Measurements from ENCODE around the gene MBLAC2.

MBLAC2 gene

DNA sequence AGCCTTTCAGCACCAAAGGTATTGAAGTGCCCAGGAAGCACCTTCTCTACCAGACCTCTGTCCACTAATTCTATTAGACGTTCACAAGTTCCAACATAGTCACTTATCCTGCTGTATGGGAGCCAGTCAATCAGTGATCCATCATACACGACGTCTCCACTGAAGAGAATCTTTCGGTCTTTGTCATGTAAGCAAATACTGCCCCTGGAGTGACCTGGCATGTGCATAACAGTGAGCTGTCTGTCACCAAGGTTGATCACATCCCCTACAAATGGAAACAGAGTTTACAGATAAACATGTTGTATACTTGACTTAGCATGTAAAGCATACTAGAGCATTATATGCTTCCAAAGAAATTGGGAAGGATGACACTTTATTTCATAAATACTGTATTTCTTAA is 13.3 kb downstream of the MBLAC2 start:
- DNase-seq (ENCODE audit: low read depth in 2 of 2): no peak

DNA sequence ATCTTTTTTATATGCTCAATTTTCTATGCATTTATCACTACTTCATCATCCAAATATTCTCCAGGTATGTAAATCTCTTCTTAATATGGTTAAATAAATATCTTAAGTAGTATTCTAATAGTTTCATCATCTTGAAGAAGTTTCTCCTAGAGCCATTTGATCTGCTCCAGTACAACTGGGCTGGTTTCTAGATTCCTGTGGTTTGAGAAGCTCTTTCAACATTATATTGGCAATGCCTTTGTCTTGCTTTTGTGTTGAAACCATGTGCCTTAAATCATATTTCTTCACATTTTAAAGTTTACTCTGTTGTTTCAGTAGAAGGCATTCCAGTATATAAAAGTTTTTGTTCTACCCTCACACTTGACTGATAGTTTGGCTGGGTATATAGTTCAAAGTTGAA is 27.6 kb downstream of the MBLAC2 start:
- no peak for DNase-seq (ENCODE audit: low read depth in 2 of 2)

DNA sequence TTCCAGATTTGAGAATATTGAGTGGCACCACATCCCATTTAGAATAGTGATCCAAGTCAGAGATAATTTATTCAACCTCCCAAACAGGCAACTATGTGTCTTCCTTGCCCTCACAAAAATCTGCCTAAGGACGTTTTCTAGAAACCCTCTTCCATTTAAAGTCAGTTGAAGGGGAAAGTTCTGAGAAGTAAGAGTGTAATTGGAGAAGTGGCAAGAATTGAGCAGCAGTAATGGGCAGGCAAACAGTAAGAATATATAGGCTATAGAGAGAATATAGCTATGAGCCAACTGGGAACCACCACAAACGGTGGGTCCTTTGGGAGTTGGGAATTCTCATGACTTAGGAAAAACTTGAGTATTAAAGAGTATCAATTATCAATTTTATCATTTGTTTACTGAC is 33.9 kb downstream of the MBLAC2 start:
- no peak for DNase-seq (ENCODE audit: low read depth in 2 of 2)

DNA sequence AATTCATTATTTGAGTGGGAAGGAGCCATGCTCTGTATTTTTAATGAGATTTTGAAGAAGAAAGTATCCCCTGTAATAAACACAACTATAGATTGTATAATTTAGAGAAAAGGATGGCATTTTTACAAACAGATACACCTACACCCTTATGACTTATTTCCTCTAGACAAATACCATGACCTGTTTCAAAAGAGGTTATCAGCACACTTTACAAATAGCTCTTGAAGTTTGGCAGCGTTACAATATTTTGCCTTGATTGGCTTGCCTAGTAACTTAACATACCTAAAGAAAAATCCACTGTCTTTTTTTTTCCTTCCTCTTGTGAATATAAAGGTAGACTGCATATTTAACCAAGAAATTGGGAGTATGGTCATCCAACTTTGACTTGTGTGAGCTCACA is 36.5 kb downstream of the MBLAC2 start:
- no peak for DNase-seq (ENCODE audit: low read depth in 2 of 2)

DNA sequence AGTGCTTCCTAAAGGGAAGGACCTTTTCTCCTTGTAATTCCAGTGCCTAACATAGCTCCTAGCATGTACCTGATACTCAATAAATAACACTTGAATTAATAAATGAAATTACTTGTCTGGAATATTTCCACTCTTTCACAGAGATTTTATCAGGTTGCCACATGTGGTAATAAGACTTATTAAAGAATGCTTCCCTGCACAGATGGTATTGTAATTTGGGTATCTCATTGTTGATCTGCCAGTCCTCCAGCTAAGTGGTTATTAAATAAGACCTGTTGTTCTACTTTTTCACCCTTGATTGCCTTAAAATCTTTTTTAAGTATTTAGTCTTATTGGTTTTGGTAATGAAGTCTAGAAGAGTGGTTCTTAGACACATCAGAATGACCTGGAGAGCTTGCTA is 36.9 kb downstream of the MBLAC2 start:
- DNase-seq (ENCODE audit: low read depth in 2 of 2): no peak

DNA sequence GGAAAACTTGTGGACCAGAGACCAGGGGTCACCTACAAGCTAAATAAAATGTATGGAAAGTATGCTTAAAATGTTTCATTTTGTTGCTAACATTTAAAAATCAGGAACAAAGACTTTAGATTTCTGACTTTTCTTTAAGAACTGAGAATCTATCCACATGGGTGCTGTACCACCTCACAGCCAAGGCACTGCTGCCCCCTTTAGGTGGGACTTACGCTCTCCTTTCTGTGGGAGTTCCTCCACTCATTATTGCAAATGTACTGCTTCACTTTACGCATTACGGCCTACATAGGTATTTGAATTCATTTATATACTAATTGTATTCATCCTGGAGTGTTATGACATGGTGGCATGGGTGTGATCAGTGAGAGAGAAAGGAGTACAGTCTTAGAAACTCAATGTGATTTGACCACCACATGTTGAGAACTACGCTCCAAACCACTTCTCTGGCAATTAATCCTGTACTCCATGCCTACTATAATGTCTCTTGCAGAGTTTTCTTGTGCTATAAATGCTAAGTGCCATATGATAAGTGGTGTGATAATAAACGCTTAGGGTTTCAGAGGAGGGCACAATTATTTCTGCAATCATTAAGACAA is 40.4 kb downstream of the MBLAC2 start:
- DNase-seq (ENCODE audit: low read depth in 2 of 2): peak in 1 of 2 donors; percentile 9

DNA sequence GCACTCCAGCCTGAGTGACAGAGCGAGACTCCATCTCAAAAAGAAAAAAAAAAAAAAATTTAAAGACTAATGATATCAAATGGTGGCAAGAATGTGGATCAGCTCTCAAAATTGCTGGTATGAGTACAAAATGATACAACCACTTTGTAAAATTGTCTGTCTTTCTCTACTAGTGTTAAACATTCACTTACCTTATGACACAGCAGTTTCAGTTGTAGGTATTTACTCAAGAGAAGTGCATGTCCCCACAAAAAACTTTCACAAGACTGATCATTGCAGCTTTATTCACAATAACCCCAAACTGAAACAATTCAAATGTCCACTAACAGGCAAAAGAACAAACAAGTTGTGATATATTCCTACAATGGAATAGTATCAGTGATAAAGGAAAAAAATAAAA is 50.3 kb downstream of the MBLAC2 start:
- no peak for DNase-seq (ENCODE audit: low read depth in 2 of 2)

DNA sequence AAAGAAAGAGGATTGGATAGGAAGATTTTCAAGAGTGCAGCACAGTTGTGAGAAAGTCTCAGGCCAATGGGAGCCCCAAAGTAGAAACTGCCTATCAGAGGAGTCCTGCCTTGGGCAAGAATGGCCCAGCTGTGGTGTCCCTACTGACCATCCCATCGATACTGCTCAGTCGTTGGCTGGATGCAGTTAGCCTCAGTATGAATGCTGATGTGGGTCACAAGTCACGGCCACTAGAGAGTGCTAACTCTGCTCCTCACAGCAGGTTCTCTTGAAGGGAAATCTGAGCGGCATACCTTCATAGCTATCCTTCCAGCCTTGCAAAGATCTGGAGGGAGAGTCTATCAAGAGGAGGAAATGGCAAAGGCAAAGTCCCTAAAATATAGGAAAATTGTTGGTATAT is 53.4 kb downstream of the MBLAC2 start:
- DNase-seq (ENCODE audit: low read depth in 2 of 2): no peak

DNA sequence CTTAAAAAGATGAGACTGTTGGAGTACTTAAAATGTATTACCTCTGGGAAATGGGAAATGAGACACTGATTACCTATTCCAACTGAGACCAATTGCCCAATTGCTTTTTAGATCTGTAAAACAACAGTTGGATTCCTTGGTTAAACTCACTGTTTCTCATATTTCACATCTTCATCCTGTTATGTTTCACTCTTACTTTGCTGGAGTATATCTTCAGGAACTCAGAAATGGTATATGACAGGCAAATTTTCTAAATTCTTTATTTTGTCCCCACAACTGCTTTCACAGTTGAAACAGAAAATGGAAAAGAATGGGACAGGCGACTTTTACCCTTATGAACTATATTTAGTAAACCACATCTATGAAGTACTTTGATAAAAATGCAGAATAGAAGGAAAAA is 56.4 kb downstream of the MBLAC2 start:
- no peak for DNase-seq (ENCODE audit: low read depth in 2 of 2)

DNA sequence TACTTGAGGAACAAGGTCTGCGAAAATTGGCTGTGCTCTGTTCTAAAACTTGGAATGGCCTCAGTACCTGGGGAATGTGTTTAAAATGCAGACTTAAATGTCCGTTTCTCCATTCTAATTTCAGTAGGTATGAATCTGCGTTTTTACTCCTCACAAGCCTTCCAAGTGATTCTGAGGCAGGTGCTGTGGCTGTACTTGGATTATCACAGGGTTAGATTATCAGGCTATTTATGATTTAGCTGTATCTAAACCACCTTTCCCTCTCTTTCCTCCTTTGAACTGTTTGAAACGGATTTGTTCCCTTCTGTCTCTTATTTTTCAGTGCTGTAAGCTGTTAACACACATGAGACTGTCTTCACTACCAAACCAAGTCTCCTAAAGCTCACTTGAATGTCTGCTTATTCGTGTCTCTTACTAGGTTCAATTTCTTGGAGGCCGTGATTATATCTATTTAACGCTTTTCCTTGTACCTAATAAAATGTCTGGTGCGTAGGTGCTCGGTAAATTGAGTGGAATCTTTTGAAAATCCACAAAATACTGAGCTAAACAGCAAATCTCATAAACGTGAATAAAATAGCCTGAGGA is 64.3 kb downstream of the MBLAC2 start:
- no peak for DNase-seq (ENCODE audit: low read depth in 2 of 2)

DNA sequence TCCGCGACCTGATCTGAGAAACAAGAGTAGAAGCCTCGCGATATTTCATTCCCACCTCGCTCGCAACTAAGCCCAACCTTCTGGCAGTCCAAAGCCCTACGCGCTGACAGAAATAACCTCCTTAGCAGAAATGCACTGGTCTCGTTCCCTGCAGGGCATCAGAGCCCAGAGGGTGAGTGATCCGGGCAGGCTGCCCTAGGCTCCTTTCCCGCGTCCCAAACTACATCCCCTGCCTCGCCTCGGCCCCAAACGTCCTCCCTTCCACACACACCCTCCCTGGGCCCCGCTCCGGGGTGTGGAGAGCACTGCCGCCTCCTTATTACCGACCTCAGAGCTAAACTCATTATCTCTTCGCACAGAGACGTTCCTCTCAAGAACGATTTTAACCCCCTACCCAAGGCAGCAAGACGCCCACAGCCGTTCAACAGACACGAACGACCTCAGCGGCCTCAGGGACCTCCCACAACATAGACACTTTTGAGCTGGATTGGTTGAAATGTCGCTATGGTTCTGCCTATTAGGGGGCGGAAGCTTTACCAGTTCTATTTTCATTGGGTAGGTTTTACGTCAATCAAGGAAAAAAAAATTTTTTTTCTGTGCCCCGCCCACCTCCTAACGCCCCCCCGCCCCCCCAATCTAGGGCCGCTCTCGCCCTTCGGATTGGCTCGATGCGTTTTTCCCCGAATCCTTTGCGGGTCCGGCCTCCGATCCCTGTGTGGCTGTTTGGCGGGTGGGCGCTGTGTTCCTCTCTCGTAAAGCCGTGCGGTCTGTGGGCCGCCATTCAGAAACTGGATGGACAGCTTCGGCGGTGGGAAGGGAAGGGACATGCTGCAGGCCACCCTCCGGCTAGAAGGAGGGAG is 65.0 kb downstream of the MBLAC2 start, which contains the start of gene CETN3:
Gene CETN3 (minus strand): TSS at position 439 of the 860 bp plus-strand sequence. CDS start 95 bp downstream, at position 344.
- DNase-seq (ENCODE audit: low read depth in 2 of 2): peak; percentile 85 to 86

DNA sequence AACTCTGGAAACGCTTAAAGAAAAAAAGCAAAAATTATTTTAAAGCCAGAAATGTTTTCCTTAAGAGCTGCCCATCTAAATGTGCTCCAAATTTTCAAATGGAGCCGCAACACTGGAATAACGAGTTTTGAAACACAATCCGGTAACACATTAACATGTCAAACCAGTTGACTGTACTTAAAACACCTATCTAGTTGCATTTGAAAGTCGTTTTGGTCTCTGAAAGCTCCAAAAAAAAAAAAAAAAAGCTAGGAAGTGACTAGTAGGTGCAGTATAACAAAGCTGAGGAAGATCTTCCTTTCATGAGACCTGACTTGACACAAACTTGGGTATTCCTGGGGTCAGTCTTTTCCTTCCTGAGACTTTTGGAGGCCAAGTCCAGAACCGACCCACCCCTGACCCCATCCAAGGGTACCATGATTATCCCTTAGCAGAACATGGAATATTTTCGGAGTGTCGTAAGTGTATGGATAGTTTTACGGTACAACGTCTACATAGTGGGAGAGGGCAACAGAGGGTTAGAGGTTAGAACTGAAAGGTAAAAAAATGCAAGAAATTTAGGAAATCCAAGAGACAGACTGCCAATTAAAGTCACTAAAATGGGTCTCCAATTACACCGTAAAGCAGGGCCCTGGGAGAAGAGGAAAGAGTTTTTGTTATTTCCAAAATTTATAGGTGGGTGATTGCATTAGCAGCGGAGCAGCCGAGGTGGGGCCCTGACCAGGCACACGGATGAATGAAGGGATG is 65.8 kb downstream of the MBLAC2 start:
- DNase-seq (ENCODE audit: low read depth in 2 of 2): no peak
